Measurements from ENCODE around the gene CFAP45. TPM values are rescaled to one million over a fixed set of nuclear protein-coding genes. Genes with fewer than 3 reads are reported as not detected.

CFAP45 gene
- total RNA-seq, 2 experiments from 2014 or later: 2.1 to 2.2 TPM

DNA sequence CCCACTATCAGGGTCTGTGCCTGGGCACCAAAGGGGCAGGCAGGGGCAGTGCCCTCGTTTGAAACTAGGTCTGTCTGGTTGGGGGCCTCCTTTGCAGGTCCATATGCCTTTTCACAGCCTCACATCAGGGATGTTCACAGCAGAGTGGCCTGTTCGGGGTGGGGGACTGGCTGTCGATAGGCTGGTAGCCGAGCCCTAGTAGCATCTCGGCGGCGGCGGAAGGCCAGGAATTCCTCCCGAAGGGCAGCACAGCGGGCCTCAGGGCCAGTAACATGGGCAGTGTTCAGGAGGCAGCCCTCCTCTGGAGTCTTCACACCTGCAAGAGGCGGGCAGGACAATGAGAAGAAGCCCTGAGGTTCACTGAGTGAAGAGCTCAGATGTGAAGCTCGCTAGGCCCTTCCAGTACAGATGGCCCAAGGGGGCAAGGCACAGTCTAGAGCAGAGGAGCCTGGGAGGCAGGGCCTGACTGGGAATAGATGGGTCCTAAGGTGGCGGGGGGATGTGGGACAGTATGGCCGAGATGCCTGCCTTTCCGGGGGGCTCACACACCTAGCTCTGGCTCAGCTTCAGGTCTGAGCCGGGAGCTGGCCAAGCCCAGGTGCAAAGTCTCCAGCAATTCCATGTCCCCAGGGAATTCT lies 27.4 kb upstream of the CFAP45 start:
- no peak overlapping the region for H3K4me3 Mint-ChIP-seq
- H3K9me3 Mint-ChIP-seq: no peaks in the 10 kb centered on the region
- peaks cover 16% of the 10 kb centered on the region for H3K4me1 Mint-ChIP-seq (ENCODE audit: low read depth)
- intact Hi-C loops (cut with micrococcal nuclease): loop anchor here (10.0 kb wide), 1 partner anchor 717 kb away; the partner anchor contains the start of gene SLAMF1
- H3K27ac Mint-ChIP-seq: no peak overlapping the region
- H3K36me3 Mint-ChIP-seq: peaks cover 19% of the 10 kb centered on the region
- CTCF ChIA-PET: interaction anchor here (16.2 kb wide), 1 partner anchor 77 kb away, joined by 311 read pairs; no protein-coding TSS in a partner anchor
- DNase-seq: no peak
- POLR2A ChIA-PET: interaction anchor here (0.6 kb wide), 1 partner anchor 646 kb away, joined by 7 read pairs; no protein-coding TSS in a partner anchor
- H3K27me3 Mint-ChIP-seq: no peaks in the 10 kb centered on the region

- intact Hi-C loops (cut with micrococcal nuclease): loop anchor here (1.0 to 10.0 kb wide), 3 partner anchors 106 to 837 kb away; partner anchors contain the start of genes PIGM and SLAMF1
- H3K27me3 Mint-ChIP-seq: no peaks in the 10 kb centered on the region
- CTCF ChIA-PET: interaction anchor here (0.9 to 16.2 kb wide), 5 partner anchors 10 to 81 kb away, joined by 4 to 311 read pairs (median 9); partner anchors contain the start of gene IGSF9
- peak; percentile 78 for DNase-seq
- POLR2A ChIA-PET: interaction anchor here (0.6 to 4.3 kb wide), 9 partner anchors 11 to 336 kb away, joined by 3 to 29 read pairs (median 5); partner anchors contain the start of genes DCAF8 and DUSP23
- H3K9me3 Mint-ChIP-seq: no peaks in the 10 kb centered on the region
- peaks cover 31% of the 10 kb centered on the region for H3K36me3 Mint-ChIP-seq
- peaks cover 33% of the 10 kb centered on the region for H3K4me1 Mint-ChIP-seq (ENCODE audit: low read depth)
- peak overlapping the region; percentile 93 for H3K4me3 Mint-ChIP-seq
- H3K27ac Mint-ChIP-seq: peak overlapping the region; percentile 98
These were observed 25.7 kb upstream of the CFAP45 start for GRCh38 chr1:159925719-159926078.

- peak within 1 kb of the TSS; percentile 93 for H3K4me3 Mint-ChIP-seq
- H3K4me1 Mint-ChIP-seq (ENCODE audit: low read depth): peaks cover 39% of the 10 kb centered on the region
- intact Hi-C loops (cut with micrococcal nuclease): loop anchor here (1.0 to 10.0 kb wide), 8 partner anchors 106 to 913 kb away; partner anchors contain the start of genes AIM2, DCAF8, DUSP23 and IGSF8
- POLR2A ChIA-PET: interaction anchor here (0.6 to 4.3 kb wide), 14 partner anchors 10 to 849 kb away, joined by 3 to 29 read pairs (median 5); partner anchors contain the start of genes AIM2, DCAF8, DUSP23 and IGSF8
- H3K36me3 Mint-ChIP-seq: peaks cover 37% of the 10 kb centered on the region
- H3K27ac Mint-ChIP-seq: peak within 1 kb of the TSS; percentile 98
- CTCF ChIA-PET: interaction anchor here (0.6 to 4.4 kb wide), 8 partner anchors 8 to 160 kb away, joined by 3 to 31 read pairs (median 5); partner anchors contain the start of gene IGSF9
- no peaks in the 10 kb centered on the region for H3K27me3 Mint-ChIP-seq
- H3K9me3 Mint-ChIP-seq: no peaks in the 10 kb centered on the region
- DNase-seq: peak; percentile 93
These were observed 25.1 kb upstream of the CFAP45 start, which contains the start of gene TAGLN2 for GRCh38 chr1:159924791-159925718. TAGLN2 (minus strand) TSS chr1:159925507; CDS start chr1:159920509, 4,998 bp downstream.

- no peaks in the 10 kb centered on the region for H3K9me3 Mint-ChIP-seq
- no peaks in the 10 kb centered on the region for H3K27me3 Mint-ChIP-seq
- intact Hi-C loops (cut with micrococcal nuclease): loop anchor here (1.0 to 10.0 kb wide), 7 partner anchors 144 to 912 kb away; partner anchors contain the start of genes AIM2, DCAF8, DUSP23 and IGSF8
- H3K36me3 Mint-ChIP-seq: peaks cover 44% of the 10 kb centered on the region
- DNase-seq: peak; percentile 80
- peaks cover 42% of the 10 kb centered on the region for H3K4me1 Mint-ChIP-seq (ENCODE audit: low read depth)
- peak overlapping the region; percentile 93 for H3K4me3 Mint-ChIP-seq
- POLR2A ChIA-PET: interaction anchor here (0.8 to 4.3 kb wide), 15 partner anchors 9 to 915 kb away, joined by 3 to 29 read pairs (median 5); partner anchors contain the start of genes AIM2, DCAF8, IFI16 and PIGM
- H3K27ac Mint-ChIP-seq: peak overlapping the region; percentile 98
- CTCF ChIA-PET: interaction anchor here (1.3 to 4.4 kb wide), 7 partner anchors 9 to 161 kb away, joined by 3 to 31 read pairs (median 4); no protein-coding TSS in a partner anchor
These were observed 24.2 kb upstream of the CFAP45 start for GRCh38 chr1:159924025-159924790.

DNA sequence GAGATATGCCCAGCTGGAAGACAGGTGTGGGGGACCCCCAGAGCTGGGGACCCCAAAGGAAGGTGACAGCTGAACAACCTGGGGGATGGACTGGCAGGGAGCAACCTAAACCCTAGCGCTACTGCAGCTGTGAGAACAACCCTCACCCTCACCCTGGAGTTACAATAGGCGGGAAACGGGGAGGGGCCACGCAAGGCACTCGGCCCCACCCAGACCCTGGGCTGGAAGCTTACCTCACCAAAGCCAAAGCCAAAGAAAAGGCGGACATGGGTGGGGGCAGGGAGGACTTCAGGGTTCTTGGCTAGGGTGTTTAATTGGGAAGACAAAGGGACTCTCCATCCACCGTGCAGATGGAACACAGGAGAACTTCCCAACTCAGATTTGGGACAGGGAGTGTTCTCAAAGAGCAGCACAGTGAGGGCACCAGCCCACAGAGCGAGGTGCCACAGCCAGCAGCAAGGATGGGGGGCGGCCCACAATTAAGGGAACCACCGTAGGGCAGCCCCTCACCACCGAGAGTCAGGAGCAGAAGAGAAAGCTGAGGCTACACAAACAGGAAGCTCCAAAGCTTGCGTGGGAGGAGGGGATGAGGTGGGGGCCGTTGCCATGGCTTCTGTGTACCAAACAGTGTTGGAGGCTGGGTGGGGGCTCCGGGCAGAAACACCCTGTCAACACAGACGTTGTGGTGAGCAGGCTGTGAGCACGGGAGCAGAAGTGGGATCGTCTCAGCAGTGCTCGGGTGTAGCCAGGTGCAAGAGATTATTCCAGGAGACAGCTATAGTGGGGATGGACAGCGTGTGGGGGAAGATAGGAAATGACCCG lies 23.4 kb upstream of the CFAP45 start:
- intact Hi-C loops (cut with micrococcal nuclease): loop anchor here (1.0 to 10.0 kb wide), 7 partner anchors 143 to 911 kb away; partner anchors contain the start of genes AIM2, DCAF8, DUSP23 and IGSF8
- POLR2A ChIA-PET: interaction anchor here (0.7 to 4.3 kb wide), 14 partner anchors 8 to 914 kb away, joined by 3 to 29 read pairs (median 3); partner anchors contain the start of genes AIM2, DCAF8, IFI16 and PIGM
- peak; percentile 94 for DNase-seq
- no peaks in the 10 kb centered on the region for H3K27me3 Mint-ChIP-seq
- H3K4me1 Mint-ChIP-seq (ENCODE audit: low read depth): peaks cover 43% of the 10 kb centered on the region
- H3K4me3 Mint-ChIP-seq: peak overlapping the region; percentile 93
- peaks cover 50% of the 10 kb centered on the region for H3K36me3 Mint-ChIP-seq
- peak overlapping the region; percentile 98 for H3K27ac Mint-ChIP-seq
- CTCF ChIA-PET: interaction anchor here (1.0 to 4.4 kb wide), 8 partner anchors 10 to 162 kb away, joined by 3 to 31 read pairs (median 4); no protein-coding TSS in a partner anchor
- no peaks in the 10 kb centered on the region for H3K9me3 Mint-ChIP-seq

- POLR2A ChIA-PET: interaction anchor here (0.7 to 4.3 kb wide), 9 partner anchors 8 to 908 kb away, joined by 3 to 29 read pairs (median 3); partner anchors contain the start of genes AIM2 and PIGM
- CTCF ChIA-PET: interaction anchor here (1.0 to 4.4 kb wide), 7 partner anchors 13 to 84 kb away, joined by 3 to 31 read pairs (median 4); no protein-coding TSS in a partner anchor
These were observed 22.7 kb upstream of the CFAP45 start for GRCh38 chr1:159922511-159923202.

DNA sequence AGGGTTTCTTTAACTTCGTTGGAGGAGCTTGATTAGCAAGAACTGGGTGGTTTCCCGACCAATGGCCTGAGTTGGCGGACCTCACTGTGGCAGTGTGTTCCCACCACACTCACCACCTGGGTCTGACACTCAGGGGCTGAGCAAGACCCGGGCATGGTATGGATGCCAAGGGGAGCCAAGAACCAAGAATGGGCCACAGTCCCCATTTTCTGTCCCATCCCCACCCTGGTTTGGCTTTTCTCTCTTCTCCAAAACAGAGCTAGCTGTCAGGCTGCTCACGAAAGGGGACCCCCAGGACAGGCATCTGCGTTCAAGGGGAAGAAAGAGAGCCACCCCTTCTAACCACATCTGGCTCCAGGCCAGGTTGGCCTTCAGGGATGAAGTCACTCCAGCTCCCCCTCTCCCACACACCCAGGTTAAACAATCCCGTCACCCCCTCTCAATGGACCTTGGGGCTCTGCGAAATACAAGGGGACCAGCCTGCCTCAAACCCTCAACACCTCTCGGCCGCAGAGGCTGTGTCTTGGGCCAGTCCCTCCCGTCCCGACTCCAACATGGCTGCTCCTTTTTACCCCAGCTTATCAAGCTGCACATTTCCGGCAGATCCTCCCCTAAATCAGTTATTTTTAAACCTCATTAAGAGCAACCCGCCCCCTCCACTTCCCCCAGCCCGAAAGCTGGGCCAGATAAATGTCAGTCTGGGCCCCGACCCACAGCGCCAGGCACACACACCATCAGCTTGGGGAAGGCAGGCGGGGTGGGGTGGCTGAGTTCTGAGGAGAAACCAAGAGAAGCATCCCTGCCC lies 21.9 kb upstream of the CFAP45 start:
- H3K27me3 Mint-ChIP-seq: no peaks in the 10 kb centered on the region
- ChIA-PET POLR2A (interaction anchor here (1.1 to 4.3 kb wide), 5 partner anchors 7 to 832 kb away, joined by 3 to 29 read pairs (median 3); no protein-coding TSS in a partner anchor), CTCF (interaction anchor here (0.9 to 4.4 kb wide), 7 partner anchors 13 to 164 kb away, joined by 3 to 31 read pairs (median 4); no protein-coding TSS in a partner anchor)
- peak overlapping the region; percentile 93 for H3K4me3 Mint-ChIP-seq
- H3K9me3 Mint-ChIP-seq: no peaks in the 10 kb centered on the region
- peaks cover 61% of the 10 kb centered on the region for H3K36me3 Mint-ChIP-seq
- intact Hi-C loops (cut with micrococcal nuclease): loop anchor here (5.0 to 10.0 kb wide), 5 partner anchors 175 to 910 kb away; partner anchors contain the start of genes AIM2, DCAF8, IGSF8 and SLAMF1
- DNase-seq: peak; percentile 53
- peaks cover 53% of the 10 kb centered on the region for H3K4me1 Mint-ChIP-seq (ENCODE audit: low read depth)
- H3K27ac Mint-ChIP-seq: peak overlapping the region; percentile 98

More at GRCh38 chr1:159922511-159923202, 22.7 kb upstream of the CFAP45 start:
- intact Hi-C loops (cut with micrococcal nuclease): loop anchor here (5.0 to 10.0 kb wide), 5 partner anchors 175 to 910 kb away; partner anchors contain the start of genes AIM2, DCAF8, IGSF8 and SLAMF1
- H3K27me3 Mint-ChIP-seq: no peaks in the 10 kb centered on the region
- peak overlapping the region; percentile 98 for H3K27ac Mint-ChIP-seq
- H3K36me3 Mint-ChIP-seq: peaks cover 57% of the 10 kb centered on the region
- no peaks in the 10 kb centered on the region for H3K9me3 Mint-ChIP-seq
- H3K4me3 Mint-ChIP-seq: peak overlapping the region; percentile 93
- peaks cover 50% of the 10 kb centered on the region for H3K4me1 Mint-ChIP-seq (ENCODE audit: low read depth)
- peak; percentile 25 for DNase-seq

DNA sequence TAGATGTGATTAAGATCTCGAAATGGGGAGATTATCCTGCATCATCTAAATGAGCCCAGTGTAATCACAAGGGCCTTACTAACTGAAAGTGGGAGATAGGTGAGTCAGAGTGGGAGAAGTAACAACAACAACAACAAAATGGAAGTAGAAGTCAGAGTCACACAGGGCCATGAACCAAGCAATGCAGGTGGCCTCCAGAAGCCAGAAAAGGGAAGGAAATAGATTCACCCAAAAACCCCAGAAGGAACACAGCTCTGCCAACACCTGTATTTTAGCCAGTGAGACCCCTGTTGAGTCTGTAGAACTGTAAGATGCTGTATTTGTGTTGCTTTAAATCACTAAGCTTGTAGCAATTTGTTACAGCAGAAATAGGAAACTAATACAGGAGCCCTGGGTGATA lies 21.3 kb upstream of the CFAP45 start:
- Mint-ChIP-seq H3K27me3 (no peaks in the 10 kb centered on the region), H3K36me3 (peaks cover 66% of the 10 kb centered on the region), H3K4me1 (ENCODE audit: low read depth) (peaks cover 51% of the 10 kb centered on the region), H3K9me3 (no peaks in the 10 kb centered on the region), H3K4me3 (peak overlapping the region; percentile 93), H3K27ac (peak overlapping the region; percentile 98)
- peak; percentile 46 for DNase-seq
- intact Hi-C loops (cut with micrococcal nuclease): loop anchor here (5.0 to 10.0 kb wide), 5 partner anchors 176 to 909 kb away; partner anchors contain the start of genes AIM2, DCAF8, IGSF8 and SLAMF1
- POLR2A ChIA-PET: interaction anchor here (1.1 to 1.4 kb wide), 2 partner anchors 340 to 832 kb away, joined by 3 read pairs; no protein-coding TSS in a partner anchor
- CTCF ChIA-PET: interaction anchor here (0.9 to 4.4 kb wide), 6 partner anchors 14 to 165 kb away, joined by 3 to 31 read pairs (median 6); no protein-coding TSS in a partner anchor
